Measurements from ENCODE around the gene DTL.

DNA sequence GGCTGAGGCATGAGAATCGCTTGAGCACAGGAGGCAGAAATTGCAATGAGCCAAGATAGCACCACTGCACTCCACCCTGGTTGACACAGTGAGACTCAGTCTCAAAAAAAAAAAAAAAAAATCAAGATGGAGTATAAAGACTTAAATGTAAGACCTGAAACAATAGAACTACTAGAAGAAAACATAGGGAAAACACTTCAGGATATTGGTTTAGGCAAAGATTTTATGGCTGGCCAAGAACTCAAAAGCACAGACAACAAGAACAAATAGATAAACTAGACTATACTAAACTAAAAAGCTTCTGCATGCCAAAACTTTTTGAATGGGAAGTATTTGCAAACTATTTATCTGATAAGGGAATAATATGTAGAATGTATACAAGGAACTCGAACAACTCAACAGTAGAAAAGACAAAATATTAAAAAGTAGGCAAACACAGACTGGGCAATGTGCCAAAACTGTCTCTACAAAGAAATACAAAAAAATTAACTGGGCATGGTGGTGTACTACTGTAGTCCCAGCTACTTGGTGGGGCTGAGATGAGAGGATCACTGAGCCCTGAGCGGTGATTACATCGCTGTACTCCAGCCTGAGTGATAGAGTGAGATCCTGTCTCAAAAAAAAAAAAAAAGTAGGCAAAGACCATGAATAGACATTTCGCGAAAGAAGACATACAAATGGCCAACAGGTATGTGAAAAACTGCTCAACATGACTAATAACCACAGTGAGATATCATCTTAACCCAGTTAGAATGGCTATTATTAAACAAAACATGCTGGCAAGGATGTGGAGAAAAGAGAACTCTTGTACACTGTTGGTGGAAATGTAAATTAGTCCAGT lies 25.3 kb downstream of the DTL start:
- TF ChIP-seq, protein P1, sequence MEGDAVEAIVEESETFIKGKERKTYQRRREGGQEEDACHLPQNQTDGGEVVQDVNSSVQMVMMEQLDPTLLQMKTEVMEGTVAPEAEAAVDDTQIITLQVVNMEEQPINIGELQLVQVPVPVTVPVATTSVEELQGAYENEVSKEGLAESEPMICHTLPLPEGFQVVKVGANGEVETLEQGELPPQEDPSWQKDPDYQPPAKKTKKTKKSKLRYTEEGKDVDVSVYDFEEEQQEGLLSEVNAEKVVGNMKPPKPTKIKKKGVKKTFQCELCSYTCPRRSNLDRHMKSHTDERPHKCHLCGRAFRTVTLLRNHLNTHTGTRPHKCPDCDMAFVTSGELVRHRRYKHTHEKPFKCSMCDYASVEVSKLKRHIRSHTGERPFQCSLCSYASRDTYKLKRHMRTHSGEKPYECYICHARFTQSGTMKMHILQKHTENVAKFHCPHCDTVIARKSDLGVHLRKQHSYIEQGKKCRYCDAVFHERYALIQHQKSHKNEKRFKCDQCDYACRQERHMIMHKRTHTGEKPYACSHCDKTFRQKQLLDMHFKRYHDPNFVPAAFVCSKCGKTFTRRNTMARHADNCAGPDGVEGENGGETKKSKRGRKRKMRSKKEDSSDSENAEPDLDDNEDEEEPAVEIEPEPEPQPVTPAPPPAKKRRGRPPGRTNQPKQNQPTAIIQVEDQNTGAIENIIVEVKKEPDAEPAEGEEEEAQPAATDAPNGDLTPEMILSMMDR (conservative IDR thresholded peaks at IDR 0.05; ENCODE audit: low read length): no peak
- TF ChIP-seq EZH2phosphoT487 (IDR thresholded peaks at IDR 0.05; ENCODE audit: borderline replicate concordance, low read depth, low read length): no peak

All from OCI-LY7 (cell line).